ENCODE data around the gene GRID2. TPM values are rescaled to one million over a fixed set of nuclear protein-coding genes. Genes with fewer than 3 reads are reported as not detected.

The GRID2 gene
- total and polyA plus RNA-seq, 9 of the 15 experiments (the other 6 are each of a cell fraction or from before 2014, with no cell fraction given), result 0.04 TPM; not detected in 7

DNA sequence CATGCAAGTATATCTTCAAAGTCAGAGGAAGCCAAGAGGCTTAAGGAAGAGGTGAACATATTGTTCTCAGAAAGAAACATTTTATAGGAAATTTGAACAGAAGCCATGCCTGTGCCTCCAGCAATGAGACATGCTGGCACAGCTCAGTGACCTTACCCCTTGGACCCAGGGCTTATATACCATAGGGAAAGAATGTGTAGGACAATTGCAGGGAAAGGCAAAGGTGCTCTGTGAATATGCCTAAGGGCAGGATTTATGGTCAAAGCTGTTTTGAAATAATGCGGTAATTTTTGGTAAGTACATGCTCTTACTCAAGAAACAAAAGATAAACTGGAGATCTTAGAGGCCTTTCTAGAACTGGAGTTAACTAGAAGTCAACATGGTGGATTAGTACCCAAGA lies 568.8 kb downstream of the GRID2 start:
- Histone ChIP-seq H3K36me3 (ENCODE audit: control insufficient read depth, insufficient read depth, low read length) (no peaks in the 10 kb centered on the region), H3K9me3 (replicated peaks; ENCODE audit: control insufficient read depth, insufficient read depth, low read depth, low read length) (no peaks in the 10 kb centered on the region), H3K9ac (ENCODE audit: insufficient read depth in 1 of 2, low read depth in 2 of 2, low read length in 2 of 2) (no peak overlapping the region), H3K4me2 (ENCODE audit: insufficient read depth, low read length) (no peak overlapping the region), H4K20me1 (replicated peaks; ENCODE audit: control insufficient read depth, insufficient read depth, low read length) (no peaks in the 10 kb centered on the region), H3K27me3 (ENCODE audit: control insufficient read depth in 2 of 2, insufficient read depth in 2 of 2, low read length in 2 of 2) (no peaks in the 10 kb centered on the region), H3K27ac (ENCODE audit: extremely low read depth, low read depth, low read length) (no peak overlapping the region), H3K9me1 (ENCODE audit: control insufficient read depth, insufficient read depth, low read length) (no peaks in the 10 kb centered on the region), H3K4me3 (no peak overlapping the region), H3K4me1 (replicated peaks in 1 of 2; ENCODE audit: control insufficient read depth in 2 of 2, insufficient read depth in 2 of 2, low read length in 2 of 2) (no peaks in the 10 kb centered on the region), H2AFZ (ENCODE audit: low read depth, low read length) (no peak overlapping the region), H3K79me2 (ENCODE audit: control insufficient read depth, insufficient read depth, low read length) (no peaks in the 10 kb centered on the region)
- BruUV-seq (replicated peaks), result no TSS peak
- 20% methylated on average over 1 of the region's 1 CpG for WGBS (ENCODE audit: insufficient coverage, low coverage, missing lambda C conversion rate)
- no peak for DNase-seq (ENCODE audit: extremely low read depth in 1 of 4, low spot score in 3 of 4)
- FAIRE-seq, result no peak
- TF ChIP-seq FOXK1 (CRISPR knock-in tag; IDR thresholded peaks at IDR 0.05; ENCODE audit: borderline replicate concordance), result no peak
- TF ChIP-seq TEAD1 (CRISPR knock-in tag; IDR thresholded peaks at IDR 0.05), result no peak
- TF ChIP-seq ESRRA (IDR thresholded peaks at IDR 0.05; ENCODE audit: borderline replicate concordance, low read depth), result no peak
- no peak for TF ChIP-seq MIER1 (IDR thresholded peaks at IDR 0.05; ENCODE audit: low read depth)
- POLR2A ChIA-PET, result no interaction called here
- intact Hi-C loops (cut with micrococcal nuclease) (no loop called here), in situ Hi-C loops (cut with MboI) (no loop called here)
- CTCF ChIA-PET (ENCODE audit: low intra/inter-chr PET ratio), result no interaction called here
- no peak for ATAC-seq

DNA sequence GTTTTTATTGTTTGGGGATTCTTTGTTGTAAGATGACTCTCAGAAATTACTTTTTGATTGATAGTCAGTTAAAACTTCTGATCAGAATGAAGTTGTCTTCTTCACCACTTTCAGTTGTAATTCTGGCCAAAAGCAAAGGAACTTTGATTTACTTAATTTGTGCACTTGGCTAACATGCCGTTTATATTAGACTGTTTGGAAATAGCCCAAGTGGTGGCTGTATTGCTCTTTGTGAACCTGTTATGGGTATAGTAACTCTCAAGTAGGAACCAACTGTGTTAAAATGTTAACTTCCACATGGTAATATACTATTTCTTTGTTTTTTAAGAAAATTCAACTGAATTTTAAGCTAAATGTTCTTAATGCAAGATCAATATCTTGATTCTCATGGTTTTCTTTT lies 581.9 kb downstream of the GRID2 start:
- Histone ChIP-seq H2AFZ (ENCODE audit: low read depth, low read length) (no peak overlapping the region), H4K20me1 (replicated peaks; ENCODE audit: control insufficient read depth, insufficient read depth, low read length) (no peaks in the 10 kb centered on the region), H3K27ac (ENCODE audit: extremely low read depth, low read depth, low read length) (no peak overlapping the region), H3K4me2 (ENCODE audit: insufficient read depth, low read length) (no peak overlapping the region), H3K9me3 (replicated peaks; ENCODE audit: control insufficient read depth, insufficient read depth, low read depth, low read length) (no peaks in the 10 kb centered on the region; the same call in 1 of the 2 replicates), H3K4me1 (replicated peaks in 1 of 2; ENCODE audit: control insufficient read depth in 2 of 2, insufficient read depth in 2 of 2, low read length in 2 of 2) (no peaks in the 10 kb centered on the region), H3K9ac (ENCODE audit: insufficient read depth in 1 of 2, low read depth in 2 of 2, low read length in 2 of 2) (no peak overlapping the region), H3K79me2 (ENCODE audit: control insufficient read depth, insufficient read depth, low read length) (no peaks in the 10 kb centered on the region), H3K36me3 (ENCODE audit: control insufficient read depth, insufficient read depth, low read length) (no peaks in the 10 kb centered on the region), H3K27me3 (ENCODE audit: control insufficient read depth in 2 of 2, insufficient read depth in 2 of 2, low read length in 2 of 2) (no peaks in the 10 kb centered on the region), H3K9me1 (ENCODE audit: control insufficient read depth, insufficient read depth, low read length) (no peaks in the 10 kb centered on the region), H3K4me3 (no peak overlapping the region)
- no peak for TF ChIP-seq TBL1XR1 (IDR thresholded peaks at IDR 0.05; ENCODE audit: low read length in 2 of 2)
- ATAC-seq, result no peak
- 0% methylated on average over 1 of the region's 1 CpG for WGBS (ENCODE audit: insufficient coverage, low coverage, missing lambda C conversion rate)
- no peak for DNase-seq (ENCODE audit: extremely low read depth in 1 of 4, low spot score in 3 of 4)
- no peak for FAIRE-seq
- ChIA-PET POLR2A (no interaction called here), CTCF (ENCODE audit: low intra/inter-chr PET ratio) (no interaction called here)
- intact Hi-C loops (cut with micrococcal nuclease), result no loop called here
- in situ Hi-C loops (cut with MboI), result no loop called here
- no TSS peak for BruUV-seq (replicated peaks)
